Measurements from ENCODE around the gene CHRNA10.
"Not testable (repeated sequence)": the region's sequence is repeated elsewhere in the genome, so short reads cannot be mapped to it uniquely, and the experiment has no call there.

CHRNA10 gene

GRCh38 chr11:3664032-3664630 lies 7.1 kb downstream of the CHRNA10 start:
- DNase-seq = no peak

- no peak for DNase-seq
These were observed 8.3 kb downstream of the CHRNA10 start for GRCh38 chr11:3662856-3663255.

- DNase-seq = no peak
These were observed 10.2 kb downstream of the CHRNA10 start for GRCh38 chr11:3660960-3661359.

- no peak for DNase-seq
These were observed 11.3 kb downstream of the CHRNA10 start for GRCh38 chr11:3659595-3660515.

GRCh38 chr11:3658252-3658651 lies 12.9 kb downstream of the CHRNA10 start:
- DNase-seq = no peak

- DNase-seq = not testable (repeated sequence)
These were observed 13.9 kb downstream of the CHRNA10 start for GRCh38 chr11:3657331-3657730.

- DNase-seq = no peak
These were observed 15.6 kb downstream of the CHRNA10 start for GRCh38 chr11:3655547-3655946.

GRCh38 chr11:3652514-3652913 lies 18.7 kb downstream of the CHRNA10 start:
- DNase-seq = not testable (repeated sequence)

GRCh38 chr11:3649374-3649773 lies 21.8 kb downstream of the CHRNA10 start:
- not testable (repeated sequence) for DNase-seq

- not testable (repeated sequence) for DNase-seq
These were observed 22.3 kb downstream of the CHRNA10 start for GRCh38 chr11:3648843-3649242.

- DNase-seq = no peak
These were observed 25.6 kb downstream of the CHRNA10 start for GRCh38 chr11:3645552-3645951.

GRCh38 chr11:3644817-3645235 lies 26.4 kb downstream of the CHRNA10 start, which contains the start of gene ART1:
TSS of gene ART1 (plus strand) at chr11:3645128. CDS start at chr11:3659214, 14,086 bp downstream.
- DNase-seq = no peak

- DNase-seq = not testable (repeated sequence)
These were observed 28.1 kb downstream of the CHRNA10 start for GRCh38 chr11:3643102-3643546.

- DNase-seq = peak; percentile 82
These were observed 28.9 kb downstream of the CHRNA10 start for GRCh38 chr11:3642071-3642951.

GRCh38 chr11:3641701-3642070 lies 29.5 kb downstream of the CHRNA10 start, which contains the start of gene ART5:
TSS of gene ART5 (minus strand) at chr11:3641992. CDS start at chr11:3641862, 130 bp downstream.
- DNase-seq = no peak

GRCh38 chr11:3641191-3641590 lies 30.0 kb downstream of the CHRNA10 start:
- no peak for DNase-seq

GRCh38 chr11:3639841-3640240 lies 31.3 kb downstream of the CHRNA10 start:
- DNase-seq = no peak

GRCh38 chr11:3638513-3638912 lies 32.7 kb downstream of the CHRNA10 start:
- DNase-seq = no peak

GRCh38 chr11:3637201-3637600 lies 34.0 kb downstream of the CHRNA10 start:
- DNase-seq = no peak

GRCh38 chr11:3635641-3636375 lies 35.4 kb downstream of the CHRNA10 start:
- DNase-seq = no peak

- DNase-seq = no peak
These were observed 39.0 kb downstream of the CHRNA10 start for GRCh38 chr11:3632070-3632660.

GRCh38 chr11:3631331-3631730 lies 39.9 kb downstream of the CHRNA10 start:
- DNase-seq = no peak
